Subcutaneous abdominal adipose tissue (tissue), 5 donors: Measurements from ENCODE around the gene ALG1.

Experiments used
- H3K27ac ChIP-seq: one replicate; pipeline ENCODE4 v1.7.0; 2013; ENCODE audit warnings: low read depth, mild to moderate bottlenecking, inconsistent platforms, low read length, moderate library complexity
- H3K27me3 ChIP-seq, 5 donors: one replicate each; pipeline ENCODE4 v1.7.0; 2013; ENCODE audit warnings: low read length in 5 of 5, inconsistent platforms in 1 of 5; ENCODE audit not compliant: control insufficient read depth in 5 of 5, insufficient read depth in 4 of 5
- H3K36me3 ChIP-seq, 5 donors: one replicate each; pipeline ENCODE4 v1.7.0; 2013; ENCODE audit warnings: low read length in 5 of 5; ENCODE audit not compliant: control insufficient read depth in 5 of 5, insufficient read depth in 5 of 5
- H3K4me1 ChIP-seq, 5 donors: one replicate each; pipeline ENCODE4 v1.7.0; 2013; ENCODE audit warnings: low read length in 5 of 5, mild to moderate bottlenecking in 3 of 5, moderate library complexity in 1 of 5; ENCODE audit not compliant: control insufficient read depth in 5 of 5, insufficient read depth in 5 of 5
- H3K4me3 ChIP-seq, 5 donors: one replicate each; pipeline ENCODE4 v1.7.0; 2013; ENCODE audit warnings: low read length in 5 of 5, low read depth in 1 of 5
- H3K9ac ChIP-seq, 5 donors: one replicate each; pipeline ENCODE4 v1.7.0; 2013; ENCODE audit warnings: low read length in 5 of 5, mild to moderate bottlenecking in 4 of 5, moderate library complexity in 3 of 5
- H3K9me3 ChIP-seq, 5 donors: one replicate each; pipeline ENCODE4 v1.7.0; 2013; ENCODE audit warnings: low read length in 5 of 5; ENCODE audit not compliant: control insufficient read depth in 5 of 5
- donor health status: healthy.
- donor health status: healthy.
- donor health status: healthy.
- donor health status: healthy.
- donor health status: healthy.

Gene ALG1

GRCh38 chr16:5071681-5072333 is at the start of gene ALG1:
Gene ALG1, plus strand, starts transcription at chr16:5071843. Its CDS starts 7 bp downstream, at chr16:5071850.
- Histone ChIP-seq H3K4me1 (peaks cover 3 to 22% (median 17%) of the 10 kb centered on the region in 5 donors), H3K9me3 (no peaks in the 10 kb centered on the region), H3K36me3 (peaks cover 0 to 23% (median 17%) of the 10 kb centered on the region in 5 donors), H3K4me3 (peak within 1 kb of the TSS; percentile 84 to 97 (median 91)), H3K27ac (peak within 1 kb of the TSS; percentile 26), H3K9ac (peak within 1 kb of the TSS; percentile 31 to 91 (median 76)), H3K27me3 (no peaks in the 10 kb centered on the region)

GRCh38 chr16:5022521-5022920 is 49.1 kb upstream of the ALG1 start:
- H3K27me3 ChIP-seq, result peaks cover 0 to 9% (median 2%) of the 10 kb centered on the region in 5 donors
- H3K27ac ChIP-seq, result no peak overlapping the region
- peaks cover 0 to 17% (median 11%) of the 10 kb centered on the region in 5 donors for H3K36me3 ChIP-seq
- no peak overlapping the region for H3K4me3 ChIP-seq
- no peak overlapping the region for H3K9ac ChIP-seq
- peaks cover 0 to 4% (median 0%) of the 10 kb centered on the region in 5 donors for H3K4me1 ChIP-seq
- H3K9me3 ChIP-seq, result no peaks in the 10 kb centered on the region

- H3K27ac ChIP-seq, result no peak overlapping the region
- H3K4me1 ChIP-seq, result no peaks in the 10 kb centered on the region
- H3K4me3 ChIP-seq, result no peak overlapping the region
- no peak overlapping the region for H3K9ac ChIP-seq
- H3K9me3 ChIP-seq, result no peaks in the 10 kb centered on the region
- peaks cover 0 to 37% (median 22%) of the 10 kb centered on the region in 5 donors for H3K36me3 ChIP-seq
- peaks cover 0 to 9% (median 2%) of the 10 kb centered on the region in 5 donors for H3K27me3 ChIP-seq
These were observed 47.0 kb upstream of the ALG1 start for GRCh38 chr16:5024632-5025031.

- Histone ChIP-seq H3K9me3 (no peaks in the 10 kb centered on the region), H3K9ac (no peak overlapping the region), H3K27ac (no peak overlapping the region), H3K36me3 (peaks cover 0 to 42% (median 25%) of the 10 kb centered on the region in 5 donors), H3K27me3 (peaks cover 0 to 4% (median 2%) of the 10 kb centered on the region in 5 donors), H3K4me1 (no peaks in the 10 kb centered on the region), H3K4me3 (no peak overlapping the region)
These were observed 46.4 kb upstream of the ALG1 start for GRCh38 chr16:5025171-5025632.

- Histone ChIP-seq H3K4me1 (peaks cover 0 to under 1% (median 0%) of the 10 kb centered on the region in 5 donors), H3K27ac (no peak overlapping the region), H3K9ac (no peak overlapping the region), H3K4me3 (no peak overlapping the region), H3K27me3 (no peaks in the 10 kb centered on the region), H3K36me3 (peaks cover 0 to 47% (median 31%) of the 10 kb centered on the region in 5 donors), H3K9me3 (no peaks in the 10 kb centered on the region)
These were observed 45.0 kb upstream of the ALG1 start for GRCh38 chr16:5026664-5027063.

- Histone ChIP-seq H3K4me1 (peaks cover 0 to 3% (median 0%) of the 10 kb centered on the region in 5 donors), H3K27ac (no peak overlapping the region), H3K36me3 (peaks cover 0 to 47% (median 31%) of the 10 kb centered on the region in 5 donors), H3K9ac (no peak overlapping the region), H3K4me3 (no peak overlapping the region), H3K9me3 (no peaks in the 10 kb centered on the region), H3K27me3 (no peaks in the 10 kb centered on the region)
These were observed 44.6 kb upstream of the ALG1 start for GRCh38 chr16:5027086-5027485.

GRCh38 chr16:5027575-5028235 is 43.9 kb upstream of the ALG1 start:
- H3K9me3 ChIP-seq, result no peaks in the 10 kb centered on the region
- H3K4me3 ChIP-seq, result no peak overlapping the region
- peaks cover 0 to 8% (median 4%) of the 10 kb centered on the region in 5 donors for H3K4me1 ChIP-seq
- H3K9ac ChIP-seq, result no peak overlapping the region
- H3K36me3 ChIP-seq, result peaks cover 0 to 47% (median 31%) of the 10 kb centered on the region in 5 donors
- H3K27ac ChIP-seq, result no peak overlapping the region
- H3K27me3 ChIP-seq, result no peaks in the 10 kb centered on the region

GRCh38 chr16:5028950-5029475 is 42.6 kb upstream of the ALG1 start:
- Histone ChIP-seq H3K36me3 (peaks cover 0 to 47% (median 31%) of the 10 kb centered on the region in 5 donors), H3K9ac (no peak overlapping the region), H3K4me3 (no peak overlapping the region), H3K4me1 (peaks cover 2 to 19% (median 11%) of the 10 kb centered on the region in 5 donors), H3K27me3 (no peaks in the 10 kb centered on the region), H3K9me3 (no peaks in the 10 kb centered on the region), H3K27ac (no peak overlapping the region)

- no peaks in the 10 kb centered on the region for H3K27me3 ChIP-seq
- H3K36me3 ChIP-seq, result peaks cover 0 to 40% (median 26%) of the 10 kb centered on the region in 5 donors
- no peaks in the 10 kb centered on the region for H3K9me3 ChIP-seq
- peaks cover 2 to 27% (median 18%) of the 10 kb centered on the region in 5 donors for H3K4me1 ChIP-seq
- no peak overlapping the region for H3K9ac ChIP-seq
- no peak overlapping the region for H3K4me3 ChIP-seq
- no peak overlapping the region for H3K27ac ChIP-seq
These were observed 41.3 kb upstream of the ALG1 start for GRCh38 chr16:5030251-5030870.
